ENCODE data around the gene FAM151A. TPM values are rescaled to one million over a fixed set of nuclear protein-coding genes. Genes with fewer than 3 reads are reported as not detected.

Gene FAM151A
- total and polyA plus RNA-seq, 2 of the 13 experiments (the other 11 are each of a cell fraction or from before 2014, with no cell fraction given): 0.29 to 3.6 TPM

DNA sequence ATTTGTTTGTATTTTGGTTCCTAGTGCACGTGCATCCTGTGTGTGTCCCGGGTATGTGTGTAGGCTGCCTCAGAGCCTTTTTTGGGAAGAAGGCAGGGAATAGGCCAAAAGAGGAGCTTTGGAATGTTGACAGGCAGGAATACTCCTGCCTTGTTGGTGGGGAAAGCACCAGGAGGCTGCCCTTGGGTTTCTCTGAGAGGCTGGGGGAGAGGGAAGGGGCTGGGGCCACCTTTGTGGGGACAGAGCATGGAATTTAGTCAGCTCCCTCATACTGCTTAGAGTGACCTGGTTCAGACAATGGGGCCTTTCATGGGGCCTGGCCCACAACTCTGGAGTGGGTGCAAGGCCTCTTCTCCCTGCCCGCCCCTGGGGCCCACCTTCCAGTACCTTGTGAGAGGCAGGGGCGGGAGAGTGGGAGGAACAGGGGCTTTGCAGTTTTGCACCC, 44.0 kb downstream of the FAM151A start (continued):
- no peak; the same call in 1 of the 2 replicates for TF ChIP-seq NCOR1 (IDR thresholded peaks at IDR 0.05; ENCODE audit: borderline replicate concordance, low read length)
- no peak for TF ChIP-seq MTF1 (CRISPR knock-in tag; IDR thresholded peaks at IDR 0.05)
- no peak for TF ChIP-seq ZNF563 (CRISPR knock-in tag; IDR thresholded peaks at IDR 0.05)
- no peak for TF ChIP-seq ZMYM4 (CRISPR knock-in tag; IDR thresholded peaks at IDR 0.05)
- TF ChIP-seq, protein P1, sequence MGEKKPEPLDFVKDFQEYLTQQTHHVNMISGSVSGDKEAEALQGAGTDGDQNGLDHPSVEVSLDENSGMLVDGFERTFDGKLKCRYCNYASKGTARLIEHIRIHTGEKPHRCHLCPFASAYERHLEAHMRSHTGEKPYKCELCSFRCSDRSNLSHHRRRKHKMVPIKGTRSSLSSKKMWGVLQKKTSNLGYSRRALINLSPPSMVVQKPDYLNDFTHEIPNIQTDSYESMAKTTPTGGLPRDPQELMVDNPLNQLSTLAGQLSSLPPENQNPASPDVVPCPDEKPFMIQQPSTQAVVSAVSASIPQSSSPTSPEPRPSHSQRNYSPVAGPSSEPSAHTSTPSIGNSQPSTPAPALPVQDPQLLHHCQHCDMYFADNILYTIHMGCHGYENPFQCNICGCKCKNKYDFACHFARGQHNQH (CRISPR knock-in tag; IDR thresholded peaks at IDR 0.05): no peak
- no peak for TF ChIP-seq MEIS1 (CRISPR knock-in tag; IDR thresholded peaks at IDR 0.05; ENCODE audit: borderline replicate concordance)
- TF ChIP-seq MTA1 (CRISPR knock-in tag; IDR thresholded peaks at IDR 0.05; ENCODE audit: borderline replicate concordance): no peak; the same call in 1 of the 2 replicates
- TF ChIP-seq SP1 (IDR thresholded peaks at IDR 0.05): no peak
- TF ChIP-seq SP1 (CRISPR knock-in tag; IDR thresholded peaks at IDR 0.05): no peak
- no peak for TF ChIP-seq YEATS2 (CRISPR knock-in tag; IDR thresholded peaks at IDR 0.05; ENCODE audit: borderline replicate concordance)
- TF ChIP-seq CREB1 (IDR thresholded peaks at IDR 0.05): no peak
- no peak for TF ChIP-seq CREB1 (CRISPR knock-in tag; IDR thresholded peaks at IDR 0.05)
- TF ChIP-seq XRCC5 (optimal IDR thresholded peaks at IDR 0.05; ENCODE audit: low read length): peak; percentile 26
- no peak for TF ChIP-seq RBM22 (optimal IDR thresholded peaks at IDR 0.05; ENCODE audit: low read length)
- TF ChIP-seq ZNF251 (CRISPR knock-in tag; IDR thresholded peaks at IDR 0.05): no peak
- TF ChIP-seq GPN1 (CRISPR knock-in tag; IDR thresholded peaks at IDR 0.05; ENCODE audit: borderline replicate concordance): no peak
- TF ChIP-seq, protein P2, sequence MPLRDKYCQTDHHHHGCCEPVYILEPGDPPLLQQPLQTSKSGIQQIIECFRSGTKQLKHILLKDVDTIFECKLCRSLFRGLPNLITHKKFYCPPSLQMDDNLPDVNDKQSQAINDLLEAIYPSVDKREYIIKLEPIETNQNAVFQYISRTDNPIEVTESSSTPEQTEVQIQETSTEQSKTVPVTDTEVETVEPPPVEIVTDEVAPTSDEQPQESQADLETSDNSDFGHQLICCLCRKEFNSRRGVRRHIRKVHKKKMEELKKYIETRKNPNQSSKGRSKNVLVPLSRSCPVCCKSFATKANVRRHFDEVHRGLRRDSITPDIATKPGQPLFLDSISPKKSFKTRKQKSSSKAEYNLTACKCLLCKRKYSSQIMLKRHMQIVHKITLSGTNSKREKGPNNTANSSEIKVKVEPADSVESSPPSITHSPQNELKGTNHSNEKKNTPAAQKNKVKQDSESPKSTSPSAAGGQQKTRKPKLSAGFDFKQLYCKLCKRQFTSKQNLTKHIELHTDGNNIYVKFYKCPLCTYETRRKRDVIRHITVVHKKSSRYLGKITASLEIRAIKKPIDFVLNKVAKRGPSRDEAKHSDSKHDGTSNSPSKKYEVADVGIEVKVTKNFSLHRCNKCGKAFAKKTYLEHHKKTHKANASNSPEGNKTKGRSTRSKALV (CRISPR knock-in tag; IDR thresholded peaks at IDR 0.05): no peak
- peak; percentile 27 for TF ChIP-seq TEAD3 (CRISPR knock-in tag; optimal IDR thresholded peaks at IDR 0.05; ENCODE audit: borderline replicate concordance)
- TF ChIP-seq ELF4 (CRISPR knock-in tag; IDR thresholded peaks at IDR 0.05; ENCODE audit: borderline replicate concordance): no peak
- 0 out of 2 replicates have a peak, but pooled peaks have one; percentile 26 for TF ChIP-seq ZSCAN29 (CRISPR knock-in tag; conservative IDR thresholded peaks at IDR 0.05)
- no peak for TF ChIP-seq HOXA3 (CRISPR knock-in tag; IDR thresholded peaks at IDR 0.05)
- no peak for TF ChIP-seq ZNF782 (CRISPR knock-in tag; IDR thresholded peaks at IDR 0.05; ENCODE audit: borderline replicate concordance)

Measured in HepG2 (cell line).